GM12872 (cell line): Measurements from ENCODE around the gene ADAM11.

Source experiments
- TF ChIP-seq, protein P1 (sequence below): IDR thresholded peaks from 3 replicates; pipeline ENCODE4 v1.5.1; 2011; ENCODE audit warnings: low read depth, mild to moderate bottlenecking, low read length, moderate library complexity; ENCODE audit not compliant: insufficient read depth

ADAM11 gene

DNA sequence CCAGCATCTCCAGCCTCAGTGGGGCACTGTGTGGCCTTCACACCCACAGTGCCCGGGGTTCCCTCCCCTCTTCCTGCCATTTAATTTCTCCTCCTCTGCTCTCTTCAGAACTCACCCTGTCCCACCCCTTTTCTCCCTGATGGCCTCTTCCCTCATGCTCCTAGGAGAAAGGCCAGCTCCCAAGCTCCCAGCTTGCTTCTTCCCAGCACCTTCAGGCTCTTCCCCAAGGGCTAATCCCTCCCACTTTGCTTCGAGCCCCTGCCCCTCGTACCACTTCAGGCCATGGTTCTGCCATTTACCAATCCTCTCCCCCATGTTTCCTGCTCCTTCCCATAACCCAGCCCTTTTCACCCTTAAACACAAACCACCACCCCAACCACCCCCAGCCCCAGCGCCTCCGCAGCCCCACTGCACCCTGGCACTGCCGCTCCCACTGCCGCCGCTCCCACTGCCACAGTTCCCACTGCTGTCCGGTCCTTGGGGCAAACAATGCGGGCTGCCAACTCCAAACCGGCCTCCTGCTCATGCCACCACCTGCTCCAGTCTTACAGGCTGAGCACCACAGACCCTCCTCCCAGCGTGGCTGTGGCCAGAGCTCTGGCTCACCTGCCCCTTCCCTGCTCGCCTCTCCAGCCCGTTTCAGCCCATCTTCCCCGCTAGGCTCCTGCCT lies 28.6 kb downstream of the ADAM11 start:
- TF ChIP-seq, protein P1, sequence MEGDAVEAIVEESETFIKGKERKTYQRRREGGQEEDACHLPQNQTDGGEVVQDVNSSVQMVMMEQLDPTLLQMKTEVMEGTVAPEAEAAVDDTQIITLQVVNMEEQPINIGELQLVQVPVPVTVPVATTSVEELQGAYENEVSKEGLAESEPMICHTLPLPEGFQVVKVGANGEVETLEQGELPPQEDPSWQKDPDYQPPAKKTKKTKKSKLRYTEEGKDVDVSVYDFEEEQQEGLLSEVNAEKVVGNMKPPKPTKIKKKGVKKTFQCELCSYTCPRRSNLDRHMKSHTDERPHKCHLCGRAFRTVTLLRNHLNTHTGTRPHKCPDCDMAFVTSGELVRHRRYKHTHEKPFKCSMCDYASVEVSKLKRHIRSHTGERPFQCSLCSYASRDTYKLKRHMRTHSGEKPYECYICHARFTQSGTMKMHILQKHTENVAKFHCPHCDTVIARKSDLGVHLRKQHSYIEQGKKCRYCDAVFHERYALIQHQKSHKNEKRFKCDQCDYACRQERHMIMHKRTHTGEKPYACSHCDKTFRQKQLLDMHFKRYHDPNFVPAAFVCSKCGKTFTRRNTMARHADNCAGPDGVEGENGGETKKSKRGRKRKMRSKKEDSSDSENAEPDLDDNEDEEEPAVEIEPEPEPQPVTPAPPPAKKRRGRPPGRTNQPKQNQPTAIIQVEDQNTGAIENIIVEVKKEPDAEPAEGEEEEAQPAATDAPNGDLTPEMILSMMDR = no peak

GRCh38 chr17:44788139-44788538 lies 29.4 kb downstream of the ADAM11 start:
- TF ChIP-seq, protein P1 = no peak

GRCh38 chr17:44792276-44792675 lies 33.5 kb downstream of the ADAM11 start:
- TF ChIP-seq, protein P1 = no peak

DNA sequence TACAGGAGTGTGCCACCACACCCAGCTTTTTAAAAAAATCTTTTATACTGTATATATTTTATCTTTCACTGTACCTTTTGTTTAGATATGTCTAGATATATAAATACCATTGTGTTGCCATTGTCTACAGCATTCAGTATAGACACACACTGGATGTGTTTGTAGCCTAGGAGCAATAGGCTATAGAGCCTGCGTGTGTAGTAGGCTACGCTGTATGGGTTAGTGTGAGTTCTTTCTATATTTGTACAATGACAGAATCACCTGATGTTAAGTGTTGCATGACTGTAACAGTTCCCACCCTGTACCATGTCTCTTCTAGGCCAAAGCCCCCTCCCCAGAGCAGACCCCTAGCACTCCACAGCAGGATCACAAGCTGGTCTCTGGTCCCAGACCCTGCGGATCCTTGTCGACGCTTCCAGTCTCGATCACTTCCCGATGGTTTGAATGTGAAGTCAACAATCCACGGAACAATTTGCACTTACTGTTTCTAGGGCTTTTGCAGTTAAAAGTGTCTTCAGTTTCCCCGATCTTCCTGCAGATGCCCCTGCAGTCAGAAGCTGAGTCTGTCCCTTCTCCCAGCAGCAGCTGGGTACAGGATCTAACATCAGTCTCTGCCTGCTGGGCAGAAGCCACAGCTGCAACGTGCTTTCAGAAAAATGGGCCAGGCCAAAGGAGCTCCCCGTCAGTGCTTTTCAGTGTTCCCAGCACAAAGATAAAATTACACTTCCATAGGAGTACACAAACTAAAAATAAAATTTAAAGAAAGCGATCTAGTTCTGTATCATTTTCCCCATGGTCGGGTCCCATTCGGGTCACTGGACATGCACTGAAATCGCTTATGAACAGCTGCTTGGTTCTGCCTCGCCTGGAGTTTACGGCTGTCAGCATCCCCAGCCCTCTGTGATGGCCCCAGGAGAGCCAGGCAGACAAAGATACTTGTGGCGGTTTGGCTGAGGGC lies 35.4 kb downstream of the ADAM11 start:
- TF ChIP-seq, protein P1 = no peak

GRCh38 chr17:44794851-44795413 lies 36.1 kb downstream of the ADAM11 start:
- TF ChIP-seq, protein P1 = no peak

GRCh38 chr17:44795421-44795820 lies 36.6 kb downstream of the ADAM11 start:
- TF ChIP-seq, protein P1 = no peak

- TF ChIP-seq, protein P1 = no peak
Measured at GRCh38 chr17:44795928-44796327, 37.1 kb downstream of the ADAM11 start.
